Measurements from ENCODE around the gene C9orf153. TPM values are rescaled to one million over a fixed set of nuclear protein-coding genes. Genes with fewer than 3 reads are reported as not detected.
A peak's percentile ranks its signal among the peaks of the same experiment; 100 is the strongest.

C9orf153 gene
- total and polyA plus RNA-seq, 2 donors (not counting 1 experiment from before 2014, with no cell fraction given): 0.67 TPM; not detected in 1

DNA sequence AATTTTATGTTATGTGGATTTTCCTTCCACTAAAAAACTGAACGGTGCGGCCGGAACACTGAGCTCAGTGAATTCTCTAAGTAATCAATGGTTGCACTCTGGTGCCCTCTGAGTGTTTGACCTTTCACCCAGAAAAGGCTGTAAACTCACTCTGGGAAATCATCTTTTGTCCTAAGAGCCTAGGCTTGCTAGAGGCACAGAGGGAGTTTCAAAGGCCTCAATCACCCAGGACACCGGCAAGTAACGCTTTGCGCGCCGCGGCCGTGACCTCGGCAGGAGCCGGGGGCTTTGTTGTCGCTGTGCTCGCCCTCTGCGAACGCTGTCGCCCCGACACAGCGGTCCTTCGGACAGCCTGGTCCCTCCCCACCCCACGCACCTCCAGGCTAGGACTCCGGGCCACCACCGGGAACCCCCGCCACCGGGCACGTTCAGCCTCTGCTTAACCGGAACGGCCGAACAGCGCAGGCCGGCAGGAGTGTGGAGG lies 22.2 kb upstream of the C9orf153 start:
- Mint-ChIP-seq H3K9me3 (ENCODE audit: insufficient read depth) (no peaks in the 10 kb centered on the region), H3K27me3 (no peaks in the 10 kb centered on the region), H3K4me1 (peaks cover 27% of the 10 kb centered on the region), H3K27ac (peak overlapping the region; percentile 89), H3K4me3 (peak overlapping the region; percentile 91)
- H3K4me1 ChIP-seq (ENCODE audit: control insufficient read depth in 2 of 2, insufficient read depth in 2 of 2, low read length in 2 of 2): peaks cover 11 to 14% of the 10 kb centered on the region in 2 donors
- H3K79me2 ChIP-seq (ENCODE audit: control insufficient read depth, insufficient read depth, low read length): peaks cover 44% of the 10 kb centered on the region
- H3K27ac ChIP-seq (ENCODE audit: low read length in 2 of 2): peak overlapping the region; percentile 94 to 96
- ChIA-PET POLR2A (interaction anchor here (1.0 kb wide), 1 partner anchor 70 kb away, joined by 3 read pairs; no protein-coding TSS in a partner anchor), CTCF (no interaction called here)
- no peaks in the 10 kb centered on the region for H3K36me3 ChIP-seq (replicated peaks in 1 of 2; ENCODE audit: control extremely low read depth in 1 of 2, control insufficient read depth in 1 of 2, extremely low read depth in 1 of 2, insufficient read depth in 2 of 2, low read length in 1 of 2)
- no peaks in the 10 kb centered on the region for H3K9me3 ChIP-seq (ENCODE audit: control extremely low read depth in 1 of 3, control insufficient read depth in 2 of 3, insufficient read depth in 1 of 3, low read length in 2 of 3)
- H3K4me2 ChIP-seq (replicated peaks; ENCODE audit: low read depth, low read length, poor library complexity, severe bottlenecking): peak overlapping the region; percentile 83
- H3K9ac ChIP-seq (ENCODE audit: low read length): peak overlapping the region; percentile 78
- WGBS (ENCODE audit: insufficient coverage): 3% methylated on average over 31 of the region's 31 CpGs
- no peaks in the 10 kb centered on the region for H3K27me3 ChIP-seq (replicated peaks in 1 of 4; ENCODE audit: control extremely low read depth in 1 of 4, control insufficient read depth in 3 of 4, insufficient read depth in 4 of 4, low read length in 3 of 4)
- peak overlapping the region; percentile 83 for H2AFZ ChIP-seq (ENCODE audit: insufficient read depth, low read depth, low read length, poor library complexity, severe bottlenecking)
- peaks cover 43% of the 10 kb centered on the region for H4K20me1 ChIP-seq (ENCODE audit: control insufficient read depth, insufficient read depth, low read length, poor library complexity, severe bottlenecking)
- TF ChIP-seq, protein P1, sequence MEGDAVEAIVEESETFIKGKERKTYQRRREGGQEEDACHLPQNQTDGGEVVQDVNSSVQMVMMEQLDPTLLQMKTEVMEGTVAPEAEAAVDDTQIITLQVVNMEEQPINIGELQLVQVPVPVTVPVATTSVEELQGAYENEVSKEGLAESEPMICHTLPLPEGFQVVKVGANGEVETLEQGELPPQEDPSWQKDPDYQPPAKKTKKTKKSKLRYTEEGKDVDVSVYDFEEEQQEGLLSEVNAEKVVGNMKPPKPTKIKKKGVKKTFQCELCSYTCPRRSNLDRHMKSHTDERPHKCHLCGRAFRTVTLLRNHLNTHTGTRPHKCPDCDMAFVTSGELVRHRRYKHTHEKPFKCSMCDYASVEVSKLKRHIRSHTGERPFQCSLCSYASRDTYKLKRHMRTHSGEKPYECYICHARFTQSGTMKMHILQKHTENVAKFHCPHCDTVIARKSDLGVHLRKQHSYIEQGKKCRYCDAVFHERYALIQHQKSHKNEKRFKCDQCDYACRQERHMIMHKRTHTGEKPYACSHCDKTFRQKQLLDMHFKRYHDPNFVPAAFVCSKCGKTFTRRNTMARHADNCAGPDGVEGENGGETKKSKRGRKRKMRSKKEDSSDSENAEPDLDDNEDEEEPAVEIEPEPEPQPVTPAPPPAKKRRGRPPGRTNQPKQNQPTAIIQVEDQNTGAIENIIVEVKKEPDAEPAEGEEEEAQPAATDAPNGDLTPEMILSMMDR (IDR thresholded peaks at IDR 0.05): no peak
- TF ChIP-seq EZH2 (IDR thresholded peaks at IDR 0.05; ENCODE audit: borderline replicate concordance, insufficient read depth, low read depth, low read length, poor library complexity, severe bottlenecking): no peak
- intact Hi-C loops (cut with micrococcal nuclease): loop anchor here (1.0 to 5.0 kb wide), 4 partner anchors 73 to 539 kb away; partner anchors contain the start of genes NAA35 and TUT7
- DNase-seq: no peak
- no peak for ATAC-seq (ENCODE audit: low read depth)
- peak overlapping the region; percentile 30 to 95 (median 89) for H3K4me3 ChIP-seq (ENCODE audit: control extremely low read depth in 1 of 5, extremely low read depth in 1 of 5, insufficient read depth in 1 of 5, low read depth in 2 of 5, low read length in 4 of 5)

DNA sequence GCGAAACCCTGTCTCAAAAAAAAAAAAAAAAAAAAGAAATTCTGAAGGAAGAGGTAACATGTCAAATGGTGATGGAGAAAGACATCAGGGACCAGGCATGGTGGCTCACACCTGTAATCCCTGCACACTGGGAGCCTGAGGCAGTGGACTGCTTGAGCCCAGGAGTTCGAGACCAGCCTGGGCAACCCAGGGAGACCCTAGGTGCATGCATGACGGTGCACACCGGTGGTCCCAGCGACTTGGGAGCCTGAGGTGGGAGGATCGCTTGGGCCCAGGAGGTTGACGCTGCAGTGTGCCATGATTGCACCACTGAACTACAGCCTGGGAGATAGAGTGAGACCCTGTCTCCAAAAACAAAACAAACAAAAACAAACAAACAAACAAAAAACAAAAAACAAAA lies 21.1 kb upstream of the C9orf153 start:
- no peak overlapping the region for H3K4me3 ChIP-seq (ENCODE audit: control extremely low read depth in 1 of 5, extremely low read depth in 1 of 5, insufficient read depth in 1 of 5, low read depth in 2 of 5, low read length in 4 of 5)
- ChIA-PET POLR2A (no interaction called here), CTCF (no interaction called here)
- peaks cover 44% of the 10 kb centered on the region for H3K79me2 ChIP-seq (ENCODE audit: control insufficient read depth, insufficient read depth, low read length)
- no peak overlapping the region for H3K27ac ChIP-seq (ENCODE audit: low read length in 2 of 2)
- H3K9ac ChIP-seq (ENCODE audit: low read length): no peak overlapping the region
- WGBS (ENCODE audit: insufficient coverage): 100% methylated on average over 4 of the region's 7 CpGs
- no peaks in the 10 kb centered on the region for H3K9me3 ChIP-seq (ENCODE audit: control extremely low read depth in 1 of 3, control insufficient read depth in 2 of 3, insufficient read depth in 1 of 3, low read length in 2 of 3)
- Mint-ChIP-seq H3K27ac (no peak overlapping the region), H3K27me3 (no peaks in the 10 kb centered on the region), H3K4me3 (peak overlapping the region; percentile 91), H3K4me1 (peaks cover 27% of the 10 kb centered on the region), H3K9me3 (ENCODE audit: insufficient read depth) (no peaks in the 10 kb centered on the region)
- H3K36me3 ChIP-seq (replicated peaks in 1 of 2; ENCODE audit: control extremely low read depth in 1 of 2, control insufficient read depth in 1 of 2, extremely low read depth in 1 of 2, insufficient read depth in 2 of 2, low read length in 1 of 2): no peaks in the 10 kb centered on the region
- H3K27me3 ChIP-seq (replicated peaks in 1 of 4; ENCODE audit: control extremely low read depth in 1 of 4, control insufficient read depth in 3 of 4, insufficient read depth in 4 of 4, low read length in 3 of 4): no peaks in the 10 kb centered on the region
- H3K4me1 ChIP-seq (ENCODE audit: control insufficient read depth in 2 of 2, insufficient read depth in 2 of 2, low read length in 2 of 2): peaks cover 11 to 14% of the 10 kb centered on the region in 2 donors
- DNase-seq (no peak), ATAC-seq (ENCODE audit: low read depth) (no peak)
- intact Hi-C loops (cut with micrococcal nuclease): loop anchor here (5.0 kb wide), 1 partner anchor 473 kb away; no protein-coding TSS in a partner anchor
- TF ChIP-seq, protein P1 (IDR thresholded peaks at IDR 0.05): no peak
- no peak for TF ChIP-seq EZH2 (IDR thresholded peaks at IDR 0.05; ENCODE audit: borderline replicate concordance, insufficient read depth, low read depth, low read length, poor library complexity, severe bottlenecking)
- peaks cover 43% of the 10 kb centered on the region for H4K20me1 ChIP-seq (ENCODE audit: control insufficient read depth, insufficient read depth, low read length, poor library complexity, severe bottlenecking)
- peak overlapping the region; percentile 83 for H3K4me2 ChIP-seq (replicated peaks; ENCODE audit: low read depth, low read length, poor library complexity, severe bottlenecking)
- H2AFZ ChIP-seq (ENCODE audit: insufficient read depth, low read depth, low read length, poor library complexity, severe bottlenecking): no peak overlapping the region
